Mononuclear cell (primary cell): ENCODE measurements around the gene MAP1S. TPM values are rescaled to one million over a fixed set of nuclear protein-coding genes. Genes with fewer than 3 reads are reported as not detected.

Source experiments
- H3K27me3 ChIP-seq: 2 replicates; pipeline ENCODE4 v1.6.0; 2011; ENCODE audit warnings: low read length, control low read depth; ENCODE audit not compliant: insufficient read depth
- H3K4me1 ChIP-seq: 2 replicates; pipeline ENCODE4 v1.5.1; 2011; ENCODE audit warnings: mild to moderate bottlenecking, low read length, control low read depth; ENCODE audit not compliant: insufficient read depth
- H3K4me3 ChIP-seq: 2 replicates; pipeline ENCODE4 v1.5.1; 2011; ENCODE audit warnings: mild to moderate bottlenecking, low read length, moderate library complexity
- H3K9me3 ChIP-seq: 2 replicates; pipeline ENCODE4 v1.5.1; 2011; ENCODE audit warnings: low read depth, mild to moderate bottlenecking, control low read depth, low read length
- total RNA-seq: library from RNA; depleted of rRNA; stranded (reverse); fragments of >200 nt; gene quantifications from one replicate; pipeline ENCODE4 v1.2.3, GENCODE V29; 2012

Gene MAP1S
- total RNA-seq, 1 donor = 18.8 TPM

DNA sequence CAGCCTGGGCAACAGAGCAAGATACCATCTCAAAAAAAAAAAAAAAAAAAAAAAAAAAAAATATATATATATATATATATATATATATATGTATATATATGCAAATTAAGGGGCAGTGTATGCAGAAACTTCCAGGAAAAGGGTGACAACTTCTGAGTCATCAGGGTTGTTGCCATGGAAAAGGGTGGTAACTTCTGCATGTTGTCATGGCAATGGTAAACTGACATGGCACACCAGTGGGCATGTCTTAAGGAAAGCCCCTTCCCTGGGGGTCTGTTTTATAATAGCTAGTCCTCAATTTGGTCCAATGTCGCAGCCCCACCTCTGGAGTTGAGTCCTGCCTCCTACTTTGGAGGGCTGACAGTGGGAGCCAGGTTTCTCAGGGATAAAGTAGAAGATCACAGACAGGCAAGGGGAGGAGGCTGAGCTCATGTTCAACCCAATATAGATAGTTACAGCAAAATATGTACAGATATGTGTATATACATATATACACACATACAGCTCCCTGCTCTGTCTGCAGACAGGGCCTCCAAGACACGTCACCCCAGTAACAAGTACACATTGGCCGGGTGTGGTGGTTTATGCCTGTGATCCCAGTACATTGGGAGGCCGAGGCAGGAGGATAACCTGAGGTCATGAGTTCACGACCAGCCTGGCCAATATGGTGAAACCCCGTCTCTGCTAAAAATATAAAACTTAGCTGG lies 24.7 kb downstream of the MAP1S start:
- Histone ChIP-seq H3K4me1 (peaks cover 23% of the 10 kb centered on the region), H3K9me3 (no peaks in the 10 kb centered on the region), H3K4me3 (no peak overlapping the region), H3K27me3 (no peaks in the 10 kb centered on the region)

DNA sequence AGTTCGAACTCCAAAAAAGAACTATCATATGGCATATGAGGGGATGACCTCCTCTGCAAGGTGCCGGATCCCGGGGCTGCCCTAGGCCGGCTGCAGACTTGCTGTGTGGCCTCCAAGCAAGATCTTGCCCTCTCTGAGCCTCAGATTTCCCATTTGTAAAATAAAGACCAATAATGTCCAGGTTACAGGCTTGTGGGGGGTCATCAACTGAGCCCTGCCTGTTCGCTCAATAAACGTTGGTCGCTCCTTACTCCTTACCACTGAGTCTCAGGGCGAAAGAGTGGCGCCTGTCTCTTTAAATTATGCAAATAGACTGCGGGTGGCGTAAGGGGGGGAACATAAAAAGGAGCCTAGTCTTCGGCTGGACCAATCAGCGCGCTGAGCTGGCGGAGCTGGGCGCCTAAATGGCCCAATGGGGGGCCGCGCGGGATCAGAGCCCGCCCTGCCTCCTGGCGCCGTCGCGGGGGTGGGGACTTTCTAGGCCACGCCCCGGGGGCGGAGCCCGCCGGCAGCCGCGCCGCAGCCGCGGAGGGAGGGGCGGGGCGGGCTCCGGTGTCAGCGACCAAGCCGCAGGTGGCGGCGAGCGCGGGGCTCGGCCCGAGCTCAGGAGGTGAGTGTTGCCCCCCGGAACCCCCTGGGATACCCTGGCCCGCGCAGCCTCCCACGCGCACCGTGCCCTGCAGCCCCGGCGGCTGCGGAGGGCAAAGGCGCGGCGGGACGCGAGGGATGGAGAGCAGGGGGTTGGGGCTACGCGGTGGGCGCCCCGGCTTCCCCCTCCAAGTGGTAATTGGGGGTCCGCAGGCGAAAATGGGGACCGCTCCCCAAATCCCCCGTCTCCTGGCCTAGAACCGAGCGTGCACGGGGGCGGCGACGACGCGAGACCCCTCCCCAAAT lies 28.2 kb downstream of the MAP1S start:
- no peaks in the 10 kb centered on the region for H3K27me3 ChIP-seq
- H3K4me3 ChIP-seq = peak overlapping the region; percentile 54
- no peaks in the 10 kb centered on the region for H3K9me3 ChIP-seq
- peaks cover 57% of the 10 kb centered on the region for H3K4me1 ChIP-seq

DNA sequence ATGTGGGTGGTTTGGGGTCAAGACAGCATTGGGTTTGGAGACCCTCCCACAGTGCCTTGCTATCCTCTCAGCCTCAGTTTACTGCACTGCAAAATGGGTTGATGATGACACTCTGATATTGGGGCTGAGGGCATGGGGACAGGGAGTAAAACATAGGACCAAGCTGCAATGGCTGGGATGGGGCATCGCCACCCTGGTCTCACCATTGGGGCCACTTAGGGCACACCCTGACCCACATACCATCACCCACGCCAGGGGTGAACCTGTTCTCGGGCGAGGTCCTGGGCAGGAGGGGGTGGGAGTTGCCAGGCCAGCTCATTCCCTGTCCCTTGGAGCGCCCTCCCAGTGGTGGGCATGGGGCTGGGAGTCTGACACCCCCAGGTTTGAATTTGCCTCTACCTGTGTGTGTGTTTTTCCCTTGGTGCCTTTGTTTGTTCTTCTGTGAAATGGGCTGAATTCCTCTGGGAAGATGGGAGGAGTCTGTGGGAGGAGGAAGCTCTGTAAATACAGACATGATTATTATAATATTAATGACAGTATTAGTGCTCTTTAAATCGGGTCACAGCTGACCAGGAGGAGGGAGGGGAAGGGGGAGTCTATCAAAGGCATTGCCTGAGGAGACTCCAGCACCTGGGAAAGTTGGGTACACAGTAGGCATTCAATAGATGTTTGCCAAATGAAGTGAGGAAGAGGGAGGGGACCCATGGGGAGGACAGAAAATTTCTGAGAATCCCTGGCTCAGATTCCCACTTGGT lies 29.8 kb downstream of the MAP1S start:
- Histone ChIP-seq H3K4me1 (peaks cover 70% of the 10 kb centered on the region), H3K4me3 (no peak overlapping the region), H3K9me3 (no peaks in the 10 kb centered on the region), H3K27me3 (no peaks in the 10 kb centered on the region)

DNA sequence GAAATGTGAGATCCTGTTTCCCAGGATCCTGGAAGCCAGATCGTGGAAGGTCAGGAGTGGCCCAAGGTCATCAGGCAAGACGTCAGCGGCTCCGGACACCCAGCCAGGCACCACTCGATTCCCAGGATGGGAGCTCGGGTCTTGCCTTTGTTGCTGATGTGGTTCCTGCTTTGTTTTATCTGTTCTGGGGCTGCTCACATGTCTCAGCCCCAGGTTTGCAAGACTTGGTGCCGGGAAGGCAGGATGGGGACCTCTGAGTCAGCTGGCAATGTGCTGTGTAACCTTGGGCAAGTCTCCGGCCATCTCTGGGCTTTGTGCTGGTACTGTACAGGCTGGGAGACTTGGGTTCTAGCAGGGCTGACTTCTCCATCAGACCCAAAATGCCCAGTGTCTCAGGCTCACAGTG lies 30.6 kb downstream of the MAP1S start:
- peaks cover 75% of the 10 kb centered on the region for H3K4me1 ChIP-seq
- H3K4me3 ChIP-seq = no peak overlapping the region
- no peaks in the 10 kb centered on the region for H3K9me3 ChIP-seq
- no peaks in the 10 kb centered on the region for H3K27me3 ChIP-seq

DNA sequence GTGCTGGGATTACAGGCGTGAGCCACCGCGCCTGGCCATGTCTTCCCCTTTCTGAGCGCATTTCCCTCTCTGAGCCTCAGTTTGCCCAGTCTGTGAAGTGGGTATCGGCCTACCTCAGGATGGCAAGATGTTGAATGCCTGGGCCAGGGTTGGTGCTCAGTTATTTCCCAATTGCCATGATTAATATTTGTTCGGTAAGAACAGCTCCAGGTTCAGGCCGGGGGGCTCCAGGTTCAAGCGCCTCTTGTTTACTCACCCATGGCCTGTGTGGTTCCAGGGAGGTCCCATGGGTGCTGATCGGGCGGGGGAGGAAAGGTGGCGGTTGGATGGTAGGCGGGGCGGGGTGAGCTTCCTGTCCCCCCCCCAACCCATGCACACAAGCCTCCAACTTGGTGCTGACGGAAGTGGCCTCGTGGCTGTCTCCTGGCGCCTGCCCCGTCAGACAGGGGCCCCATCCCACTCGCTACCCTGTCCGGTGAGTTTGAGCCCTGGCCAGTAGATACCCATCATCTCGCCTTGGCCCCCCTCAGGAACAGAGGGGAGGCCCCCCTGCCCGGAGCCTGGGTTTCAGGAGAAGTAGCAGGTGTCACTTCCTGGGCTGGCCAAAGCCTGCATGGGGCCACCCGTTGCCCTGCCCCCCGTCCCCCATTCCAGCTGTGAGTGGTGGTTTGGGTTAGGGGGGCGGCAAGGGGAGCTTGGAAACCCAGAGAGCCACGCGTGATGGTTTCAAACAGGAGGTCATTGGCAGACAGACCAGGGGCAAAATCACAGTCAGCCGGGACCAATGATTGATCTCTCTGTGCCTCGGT lies 32.0 kb downstream of the MAP1S start, which contains the start of gene FCHO1:
FCHO1 (plus strand) TSS at position 375 of the 809 bp plus-strand sequence. CDS start 3,688 bp downstream, outside the sequence.
- Histone ChIP-seq H3K4me3 (peak within 1 kb of the TSS; percentile 53), H3K27me3 (no peaks in the 10 kb centered on the region), H3K9me3 (no peaks in the 10 kb centered on the region), H3K4me1 (peaks cover 89% of the 10 kb centered on the region)

DNA sequence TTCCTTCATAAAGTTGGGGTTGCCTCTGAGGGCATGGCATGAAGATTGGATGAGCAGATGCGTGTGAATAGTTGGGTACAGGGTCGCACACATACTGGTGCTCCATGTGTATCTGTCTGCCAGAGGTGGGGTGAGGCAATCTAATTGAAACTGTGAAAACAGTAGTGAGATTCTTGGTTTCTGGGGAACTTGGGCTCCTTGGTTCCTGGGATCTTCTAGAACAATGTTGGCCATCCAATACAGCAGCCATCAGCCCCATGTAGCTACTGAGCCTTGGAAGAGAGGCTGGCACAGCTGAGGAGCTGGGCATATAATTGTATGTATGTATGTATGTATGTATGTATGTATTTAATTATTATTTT lies 32.6 kb downstream of the MAP1S start:
- no peaks in the 10 kb centered on the region for H3K27me3 ChIP-seq
- H3K4me1 ChIP-seq = peaks cover 94% of the 10 kb centered on the region
- H3K4me3 ChIP-seq = peak overlapping the region; percentile 53
- no peaks in the 10 kb centered on the region for H3K9me3 ChIP-seq

DNA sequence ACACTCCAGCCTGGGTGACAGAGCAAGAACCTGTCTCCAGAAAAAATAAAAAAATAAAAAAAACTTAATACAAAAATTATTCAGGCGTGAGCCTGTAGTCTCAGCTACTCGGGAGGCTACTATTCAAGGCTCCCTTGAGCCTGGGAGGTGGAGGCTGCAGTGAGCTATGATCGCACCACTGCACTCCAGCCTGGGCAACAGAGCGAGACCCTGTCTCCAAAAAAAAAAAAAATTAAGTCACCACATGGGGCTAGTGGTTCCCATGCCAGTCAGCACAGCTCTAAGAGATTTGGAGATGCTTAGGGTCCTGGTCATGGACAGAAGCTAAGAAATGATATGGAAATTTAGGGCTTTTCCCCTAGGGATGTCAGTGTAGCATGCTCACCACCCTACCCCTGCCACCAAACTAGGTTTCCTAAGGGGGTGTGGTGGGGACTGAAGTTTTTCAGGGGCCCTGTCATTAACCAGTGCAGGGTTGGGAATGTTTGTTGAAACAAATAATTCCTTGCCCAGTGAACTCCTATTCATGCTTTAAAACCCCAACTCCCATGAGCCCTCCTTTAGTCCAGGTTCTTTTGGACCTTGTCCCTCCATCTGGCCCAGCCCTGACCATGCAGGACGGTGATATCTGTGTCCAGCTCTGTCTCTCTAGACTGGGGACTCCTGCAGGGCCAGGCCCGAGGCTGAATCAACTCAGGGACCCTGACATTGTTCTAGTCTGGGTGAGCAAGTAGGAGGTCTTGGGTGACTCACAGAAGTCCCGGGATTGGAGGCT lies 33.8 kb downstream of the MAP1S start:
- H3K4me1 ChIP-seq = peaks cover 85% of the 10 kb centered on the region
- no peaks in the 10 kb centered on the region for H3K9me3 ChIP-seq
- H3K27me3 ChIP-seq = no peaks in the 10 kb centered on the region
- no peak overlapping the region for H3K4me3 ChIP-seq

- Histone ChIP-seq H3K27me3 (no peaks in the 10 kb centered on the region), H3K9me3 (no peaks in the 10 kb centered on the region), H3K4me3 (no peak overlapping the region), H3K4me1 (peaks cover 76% of the 10 kb centered on the region)
These were observed 34.7 kb downstream of the MAP1S start for GRCh38 chr19:17753976-17754375.

DNA sequence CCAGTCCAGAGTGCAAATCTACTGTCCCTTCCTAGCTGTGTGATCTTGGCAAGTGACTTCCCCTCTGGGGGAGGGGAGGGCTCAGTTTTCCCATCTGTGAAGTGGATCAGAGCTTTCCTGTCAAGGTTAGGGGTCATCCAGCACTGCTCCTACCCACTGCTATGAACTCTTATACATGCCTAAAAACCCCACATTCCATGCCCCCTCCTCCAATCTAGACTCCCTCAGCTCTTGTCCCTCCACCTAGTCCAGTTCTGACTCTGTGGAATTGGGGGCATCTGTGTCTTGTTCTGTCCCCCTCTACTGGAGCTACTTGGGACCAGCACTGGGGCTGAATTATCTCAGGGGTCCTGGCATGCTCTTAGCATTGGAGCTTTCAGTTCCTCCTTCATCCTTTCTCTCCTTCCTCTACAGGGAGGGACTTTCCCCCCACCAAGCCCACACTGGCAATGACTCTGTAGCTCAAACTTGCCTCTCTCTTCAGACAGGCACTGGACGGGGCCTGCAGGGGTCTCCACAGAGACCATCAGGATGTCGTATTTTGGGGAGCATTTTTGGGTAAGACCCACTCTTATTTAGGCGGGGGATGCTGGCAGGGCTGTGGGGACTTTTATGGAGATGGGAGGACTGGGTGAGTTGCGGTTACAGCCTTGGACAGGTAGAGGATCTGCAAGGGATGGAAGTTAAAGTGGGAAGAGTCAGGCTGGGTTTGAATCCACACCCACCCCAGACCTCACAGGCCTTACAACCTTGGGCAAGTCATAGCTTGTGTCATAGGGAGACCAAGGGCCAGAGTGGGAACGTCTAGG lies 35.6 kb downstream of the MAP1S start:
- H3K4me1 ChIP-seq = peaks cover 68% of the 10 kb centered on the region
- H3K9me3 ChIP-seq = no peaks in the 10 kb centered on the region
- H3K4me3 ChIP-seq = no peak overlapping the region
- H3K27me3 ChIP-seq = no peaks in the 10 kb centered on the region

- H3K27me3 ChIP-seq = no peaks in the 10 kb centered on the region
- H3K9me3 ChIP-seq = no peaks in the 10 kb centered on the region
- H3K4me3 ChIP-seq = no peak overlapping the region
- peaks cover 61% of the 10 kb centered on the region for H3K4me1 ChIP-seq
These were observed 36.2 kb downstream of the MAP1S start for GRCh38 chr19:17755443-17755890.

DNA sequence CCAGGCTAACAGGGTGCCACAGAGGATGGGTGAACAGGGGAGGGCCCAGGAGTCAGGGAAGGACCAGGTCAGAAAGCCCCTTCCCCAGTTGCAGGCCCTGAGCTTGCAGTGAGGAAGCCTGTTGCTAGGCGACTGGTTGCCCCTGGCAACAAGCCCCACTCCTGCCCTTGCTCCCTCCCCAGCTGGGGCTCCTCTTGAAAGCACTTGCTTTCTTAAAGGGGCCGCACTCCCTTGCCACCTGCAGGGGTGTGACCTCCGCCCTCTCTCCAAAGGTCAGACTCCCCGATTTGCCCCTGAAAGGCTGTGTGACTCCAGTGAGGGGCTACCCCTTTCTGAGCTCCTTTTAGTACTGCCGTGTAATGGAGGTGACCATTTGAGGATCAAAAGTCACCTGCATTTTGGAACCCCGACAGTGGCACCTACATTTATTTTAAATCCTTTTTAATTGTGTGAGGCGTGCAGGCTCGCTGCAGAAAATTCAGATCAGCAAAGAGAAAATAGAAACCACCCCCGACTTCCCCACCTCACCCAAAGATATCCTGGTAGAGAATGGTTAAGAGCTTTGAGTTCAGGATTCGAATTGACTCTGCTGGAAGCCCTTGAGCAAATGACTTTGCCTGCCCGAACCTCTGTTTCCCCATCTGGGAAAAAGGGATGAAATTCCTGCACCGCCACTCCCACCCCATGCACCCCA lies 36.8 kb downstream of the MAP1S start:
- Histone ChIP-seq H3K27me3 (no peaks in the 10 kb centered on the region), H3K9me3 (no peaks in the 10 kb centered on the region), H3K4me1 (peaks cover 55% of the 10 kb centered on the region), H3K4me3 (no peak overlapping the region)

DNA sequence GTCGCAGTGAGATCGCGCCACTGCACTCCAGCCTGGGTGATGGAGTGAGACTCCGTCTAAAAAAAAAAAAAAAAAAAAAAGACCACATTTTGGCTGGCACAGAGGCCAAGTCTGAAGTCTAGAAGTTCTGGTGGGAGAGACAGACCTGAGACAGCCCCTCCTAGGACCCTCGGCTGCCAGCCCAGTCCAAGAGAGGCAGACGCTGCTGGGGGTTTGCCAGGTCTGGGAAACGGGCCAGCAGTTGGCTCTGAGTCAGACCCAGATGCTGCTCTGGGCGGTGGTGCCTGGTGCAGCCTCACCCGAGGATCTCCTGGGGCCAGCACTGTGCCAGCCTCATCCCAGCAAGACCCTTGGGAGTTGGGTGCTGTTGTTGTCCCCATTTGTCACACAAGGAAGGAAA lies 37.8 kb downstream of the MAP1S start:
- no peak overlapping the region for H3K4me3 ChIP-seq
- H3K4me1 ChIP-seq = peaks cover 45% of the 10 kb centered on the region
- H3K9me3 ChIP-seq = no peaks in the 10 kb centered on the region
- no peaks in the 10 kb centered on the region for H3K27me3 ChIP-seq

GRCh38 chr19:17758515-17758914 lies 39.2 kb downstream of the MAP1S start:
- peaks cover 31% of the 10 kb centered on the region for H3K4me1 ChIP-seq
- H3K9me3 ChIP-seq = no peaks in the 10 kb centered on the region
- no peak overlapping the region for H3K4me3 ChIP-seq
- no peaks in the 10 kb centered on the region for H3K27me3 ChIP-seq
